ENCODE measurements around the gene AQP4. TPM values are rescaled to one million over a fixed set of nuclear protein-coding genes. Genes with fewer than 3 reads are reported as not detected.

AQP4 gene
- total RNA-seq, 1 experiment from 2014 or later, result 0.42 TPM

DNA sequence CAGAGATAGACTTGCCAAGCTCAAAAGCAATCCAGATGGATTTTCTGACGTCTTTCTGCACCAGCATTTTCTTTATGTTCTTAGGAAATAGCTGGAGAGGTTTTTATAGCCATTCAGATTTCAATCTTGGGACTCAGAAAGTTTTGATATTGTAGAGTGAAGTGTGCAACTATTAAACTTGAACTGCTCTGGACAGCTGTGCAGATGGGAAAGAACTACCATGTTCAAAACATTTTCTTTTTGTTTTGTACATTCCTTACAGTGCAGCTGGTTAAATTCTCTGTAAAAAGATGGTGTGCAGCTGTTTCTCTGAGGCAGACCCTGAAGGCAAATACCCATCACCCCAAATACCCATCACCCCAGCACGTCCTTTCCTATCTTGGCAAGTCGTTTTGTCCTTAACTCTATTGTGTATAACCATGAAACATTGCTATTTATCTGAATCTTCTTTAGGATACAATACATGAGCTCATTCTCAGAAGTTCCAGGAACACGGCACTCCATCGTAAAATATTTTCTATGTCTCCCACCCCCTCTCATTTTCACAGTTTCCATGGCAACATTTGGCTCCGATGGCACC lies 38.8 kb downstream of the AQP4 start:
- Histone ChIP-seq H3K4me2 (ENCODE audit: insufficient read depth, insufficient read length, low read length) (no peak overlapping the region), H3K79me2 (ENCODE audit: insufficient read depth, low read length) (no peaks in the 10 kb centered on the region), H3T11ph (ENCODE audit: low read length) (no peak overlapping the region), H3K18ac (ENCODE audit: insufficient read length, low read depth, low read length) (no peak overlapping the region), H3K23me2 (ENCODE audit: insufficient read length, low read depth, low read length, poor library complexity, severe bottlenecking) (no peaks in the 10 kb centered on the region), H2BK20ac (ENCODE audit: low read depth, low read length, poor library complexity, severe bottlenecking) (no peak overlapping the region), H3K14ac (ENCODE audit: insufficient read depth, low read length) (no peak overlapping the region), H3K27me3 (ENCODE audit: insufficient read depth, low read length) (no peaks in the 10 kb centered on the region), H2AFZ (ENCODE audit: low read length) (no peak overlapping the region), H3K56ac (ENCODE audit: insufficient read length, low read depth, low read length) (no peak overlapping the region), H2AK5ac (ENCODE audit: insufficient read length, low read length) (no peak overlapping the region), H4K8ac (replicated peaks; ENCODE audit: insufficient read length, low read depth, low read length) (no peak overlapping the region), H4K91ac (ENCODE audit: insufficient read length, low read depth, low read length) (no peak overlapping the region), H3K27ac (ENCODE audit: insufficient read length, low read depth, low read length) (no peak overlapping the region), H2BK15ac (ENCODE audit: low read depth, low read length) (no peak overlapping the region), H2BK5ac (ENCODE audit: insufficient read length, low read length) (no peak overlapping the region), H3K79me1 (ENCODE audit: insufficient read depth, low read depth, low read length, poor library complexity, severe bottlenecking) (no peaks in the 10 kb centered on the region), H3K23ac (ENCODE audit: insufficient read length, low read depth, low read length) (no peak overlapping the region), H3K9me3 (ENCODE audit: control insufficient read depth, low read depth, low read length) (no peaks in the 10 kb centered on the region), H4K20me1 (ENCODE audit: control insufficient read depth, insufficient read depth, insufficient read length) (no peaks in the 10 kb centered on the region), H2BK120ac (ENCODE audit: low read depth, low read length, poor library complexity, severe bottlenecking) (no peak overlapping the region), H3K4ac (ENCODE audit: low read depth, low read length) (no peak overlapping the region), H3K9ac (ENCODE audit: extremely low read depth, insufficient read length, low read length) (no peak overlapping the region), H3K4me1 (ENCODE audit: insufficient read depth, low read length) (no peaks in the 10 kb centered on the region), H2BK12ac (ENCODE audit: insufficient read length, low read depth, low read length) (no peak overlapping the region), H4K5ac (ENCODE audit: insufficient read length, low read depth, low read length) (no peak overlapping the region)
- no peak for TF ChIP-seq CTCF (conservative IDR thresholded peaks at IDR 0.05)
- Mint-ChIP-seq H3K27me3 (ENCODE audit: low read depth) (no peaks in the 10 kb centered on the region; the same call in 1 of the 2 replicates), H3K4me3 (no peak overlapping the region), H3K36me3 (ENCODE audit: insufficient read depth in 1 of 3, low read depth in 3 of 3) (no peaks in the 10 kb centered on the region; a peak in 1 of 7 replicates), H3K9me3 (no peaks in the 10 kb centered on the region), H3K27ac (no peak overlapping the region), H3K4me1 (peaks cover 6 to 7% of the 10 kb centered on the region in 2 experiments)
- no CpG with 5 or more reads among the region's 6 CpGs for WGBS (ENCODE audit: extremely low coverage, insufficient read length, low lambda C conversion rate)
- DNase-seq, result no peak

Measured in H9 (cell line).